Renal cortex interstitium (tissue), 15 donors: ENCODE measurements around the gene EP300. TPM values are rescaled to one million over a fixed set of nuclear protein-coding genes. Genes with fewer than 3 reads are reported as not detected.
A peak's percentile ranks its signal among the peaks of the same experiment; 100 is the strongest.
"Not testable (repeated sequence)": the region's sequence is repeated elsewhere in the genome, so short reads cannot be mapped to it uniquely, and the experiment has no call there.

Experiments
- DNase-seq, 11 donors: peaks; one replicate each; pipeline ENCODE4 v3.0.0-alpha.2; 2013; ENCODE audit warnings: low read depth in 9 of 11, low spot score in 4 of 11; ENCODE audit errors: extremely low read depth in 1 of 11
- long read RNA-seq, 16 experiments: transcript quantifications; one replicate each; lab custom pipeline, GENCODE V29; 2026
- polyA plus RNA-seq, 3 donors: library from polyadenylated mRNA; unstranded; fragments of 120-200 nt; gene quantifications; one replicate each; pipeline ENCODE4 v1.2.1, GENCODE V29; 2013; ENCODE audit not compliant: insufficient read length in 3 of 3

The EP300 gene
- 10 to 100 TPM; 64.8 to 79.5 (median 67.3) TPM for polyA plus RNA-seq
- long read RNA-seq, donor 1, partial matches to known transcripts: 0 of 3 reads
- long read RNA-seq, donor 1, other reads (novel, unspliced or antisense): 0 of 3 reads
- long read RNA-seq, donor 2, partial matches to known transcripts: 32 of 33 reads
- long read RNA-seq, donor 2, other reads (novel, unspliced or antisense): 0 of 33 reads
- long read RNA-seq, donor 3, partial matches to known transcripts: 0 of 3 reads
- long read RNA-seq, donor 3, other reads (novel, unspliced or antisense): 0 of 3 reads
- long read RNA-seq, donor 4, partial matches to known transcripts: 5 of 10 reads
- long read RNA-seq, donor 4, other reads (novel, unspliced or antisense): 0 of 10 reads
- long read RNA-seq, donor 5, transcript EP300-207 (2 exons, 613 nt): major isoform, 8 of 64 reads
- long read RNA-seq, donor 5, partial matches to known transcripts: 37 of 64 reads
- long read RNA-seq, donor 5, other reads (novel, unspliced or antisense): 17 of 64 reads
- long read RNA-seq, donor 6, transcript EP300-207 (2 exons, 613 nt): major isoform, 5 of 17 reads
- long read RNA-seq, donor 6, partial matches to known transcripts: 7 of 17 reads
- long read RNA-seq, donor 6, other reads (novel, unspliced or antisense): 0 of 17 reads
- long read RNA-seq, donor 7, partial matches to known transcripts: 0 of 2 reads
- long read RNA-seq, donor 7, other reads (novel, unspliced or antisense): 0 of 2 reads
- long read RNA-seq, donor 8, partial matches to known transcripts: 13 of 22 reads
- long read RNA-seq, donor 8, other reads (novel, unspliced or antisense): 0 of 22 reads
- long read RNA-seq, donor 9, partial matches to known transcripts: 0 of 1 reads
- long read RNA-seq, donor 9, other reads (novel, unspliced or antisense): 0 of 1 reads
- long read RNA-seq, donor 10, partial matches to known transcripts: 0 of 1 reads
- long read RNA-seq, donor 10, other reads (novel, unspliced or antisense): 0 of 1 reads
- long read RNA-seq, donor 11, full-length matches to known transcripts: 5 of 5 reads
- long read RNA-seq, donor 11, partial matches to known transcripts: 0 of 5 reads
- long read RNA-seq, donor 11, other reads (novel, unspliced or antisense): 0 of 5 reads
- long read RNA-seq, donor 12, partial matches to known transcripts: 0 of 2 reads
- long read RNA-seq, donor 12, other reads (novel, unspliced or antisense): 0 of 2 reads
- long read RNA-seq, donor 13, partial matches to known transcripts: 57 of 65 reads
- long read RNA-seq, donor 13, other reads (novel, unspliced or antisense): 0 of 65 reads
- long read RNA-seq, donor 14, partial matches to known transcripts: 0 of 1 reads
- long read RNA-seq, donor 14, other reads (novel, unspliced or antisense): 0 of 1 reads
- long read RNA-seq, donor 15, partial matches to known transcripts: 0 of 2 reads
- long read RNA-seq, donor 15, other reads (novel, unspliced or antisense): 0 of 2 reads
- long read RNA-seq, donor 16, full-length matches to known transcripts: 11 of 128 reads
- long read RNA-seq, donor 16, partial matches to known transcripts: 97 of 128 reads
- long read RNA-seq, donor 16, other reads (novel, unspliced or antisense): 20 of 128 reads

GRCh38 chr22:41092023-41092817 lies at the start of gene EP300:
Gene EP300, plus strand, starts transcription at chr22:41092592. Its CDS starts 413 bp downstream, at chr22:41093005.
- peak in 10 of 11 donors; percentile 56 to 81 (median 74) for DNase-seq

GRCh38 chr22:41043722-41044121 lies 48.7 kb upstream of the EP300 start:
- no peak for DNase-seq

GRCh38 chr22:41045575-41045974 lies 46.8 kb upstream of the EP300 start:
- DNase-seq: not testable (repeated sequence)

- DNase-seq: no peak
Measured at GRCh38 chr22:41047801-41048211, 44.6 kb upstream of the EP300 start.

- not testable (repeated sequence) for DNase-seq
Measured at GRCh38 chr22:41048345-41048744, 44.0 kb upstream of the EP300 start.

GRCh38 chr22:41048791-41049717 lies 43.3 kb upstream of the EP300 start:
- DNase-seq: peak; percentile 44 to 73 (median 60)

GRCh38 chr22:41049795-41050194 lies 42.6 kb upstream of the EP300 start:
- not testable (repeated sequence) for DNase-seq

- no peak for DNase-seq
Measured at GRCh38 chr22:41050883-41051282, 41.5 kb upstream of the EP300 start.

- DNase-seq: peak in 4 of 11 donors; percentile 14 to 45 (median 17)
Measured at GRCh38 chr22:41052661-41053490, 39.5 kb upstream of the EP300 start.

- DNase-seq: no peak
Measured at GRCh38 chr22:41057076-41057475, 35.3 kb upstream of the EP300 start.

- no peak for DNase-seq
Measured at GRCh38 chr22:41062146-41062545, 30.2 kb upstream of the EP300 start.

- DNase-seq: not testable (repeated sequence)
Measured at GRCh38 chr22:41064326-41064725, 28.1 kb upstream of the EP300 start.

- not testable (repeated sequence) for DNase-seq
Measured at GRCh38 chr22:41066341-41066740, 26.1 kb upstream of the EP300 start.

- not testable (repeated sequence) for DNase-seq
Measured at GRCh38 chr22:41067968-41068367, 24.4 kb upstream of the EP300 start.

GRCh38 chr22:41070665-41071331 lies 21.6 kb upstream of the EP300 start:
- DNase-seq: no peak
